Pons (tissue), 1 donor: ENCODE measurements around the gene NR1H3.

Source experiments
- DNase-seq: peaks from one replicate; pipeline ENCODE4 v3.0.0-alpha.2; 2016; ENCODE audit warnings: low spot score

Gene NR1H3

GRCh38 chr11:47269829-47270305 is 12.1 kb downstream of the NR1H3 start, which contains the start of gene MADD:
Gene MADD, plus strand, starts transcription at chr11:47270133.
- peak; percentile 71 for DNase-seq

- DNase-seq = peak; percentile 62
Measured at GRCh38 chr11:47270331-47271271, 12.8 kb downstream of the NR1H3 start.

DNA sequence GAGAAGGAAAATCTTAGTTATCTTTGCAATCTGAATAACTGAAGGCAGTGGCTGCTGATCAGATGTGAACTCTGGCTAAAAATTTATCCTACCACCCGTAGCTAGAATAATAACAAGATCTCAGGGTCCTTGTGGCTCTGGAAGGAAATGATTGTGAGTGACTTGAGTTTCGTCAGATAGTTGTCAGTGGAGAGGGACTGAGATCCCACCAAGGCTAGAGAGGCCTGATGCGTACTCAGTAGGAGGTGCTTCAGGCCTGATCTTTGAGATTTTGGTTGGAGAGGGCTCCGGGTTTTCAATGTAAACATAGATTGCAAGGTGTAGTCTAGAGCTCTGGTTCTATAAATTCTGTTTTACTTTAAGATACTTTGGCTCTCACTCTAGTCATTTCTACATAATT is 13.5 kb downstream of the NR1H3 start:
- DNase-seq = peak; percentile 17

DNA sequence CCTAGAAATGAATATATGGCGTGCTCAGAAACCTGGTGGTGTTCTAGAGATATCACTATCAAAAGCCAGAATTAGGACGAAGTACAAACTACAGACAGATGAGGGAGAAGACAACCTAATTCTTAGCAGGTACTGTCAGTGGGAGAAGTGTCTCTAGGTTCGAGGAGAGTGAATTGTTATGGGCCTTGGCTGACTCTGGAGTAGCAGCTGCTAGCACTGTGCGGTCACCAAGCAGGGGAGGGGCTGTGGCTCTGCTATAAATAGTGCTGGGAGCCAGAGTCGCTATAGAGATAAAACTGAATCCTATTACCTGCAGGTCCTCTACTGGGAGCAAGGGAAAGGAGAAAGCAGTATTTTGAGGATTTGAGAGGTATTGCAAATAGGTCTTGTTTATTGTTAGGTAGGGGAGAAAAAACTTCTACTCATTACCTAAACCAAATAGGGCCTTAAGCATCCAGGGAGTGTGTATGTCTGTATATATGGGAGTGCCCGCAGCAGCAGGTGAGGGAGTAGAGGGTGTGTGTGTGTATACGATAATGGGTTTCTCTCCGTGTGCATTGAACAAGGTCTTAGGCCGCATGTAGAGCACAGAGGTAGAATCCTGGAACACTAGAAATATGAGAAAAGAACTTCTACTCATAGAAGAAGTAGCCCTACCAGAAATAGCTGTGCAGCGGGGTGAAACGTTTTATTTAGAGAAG is 14.3 kb downstream of the NR1H3 start:
- DNase-seq = peak; percentile 54

DNA sequence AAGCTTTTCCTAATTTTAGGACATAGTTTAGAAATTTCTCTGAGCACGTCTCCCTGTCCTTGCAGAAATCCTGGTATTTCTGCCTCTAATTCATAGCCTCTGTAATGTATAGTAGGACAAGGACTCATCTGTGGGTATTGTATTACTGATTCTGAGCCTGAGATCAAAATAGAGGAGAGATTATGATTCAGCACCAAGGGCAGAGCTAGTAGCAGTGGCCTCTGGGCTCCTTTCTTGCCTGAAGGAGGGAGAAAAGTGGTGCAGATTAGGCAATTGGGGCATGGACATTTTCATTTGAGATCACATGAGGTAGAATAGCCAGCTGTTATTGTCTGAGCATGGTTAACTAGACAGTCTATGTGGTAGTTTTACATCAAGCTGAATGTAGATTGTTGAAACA is 14.9 kb downstream of the NR1H3 start:
- DNase-seq = no peak

DNA sequence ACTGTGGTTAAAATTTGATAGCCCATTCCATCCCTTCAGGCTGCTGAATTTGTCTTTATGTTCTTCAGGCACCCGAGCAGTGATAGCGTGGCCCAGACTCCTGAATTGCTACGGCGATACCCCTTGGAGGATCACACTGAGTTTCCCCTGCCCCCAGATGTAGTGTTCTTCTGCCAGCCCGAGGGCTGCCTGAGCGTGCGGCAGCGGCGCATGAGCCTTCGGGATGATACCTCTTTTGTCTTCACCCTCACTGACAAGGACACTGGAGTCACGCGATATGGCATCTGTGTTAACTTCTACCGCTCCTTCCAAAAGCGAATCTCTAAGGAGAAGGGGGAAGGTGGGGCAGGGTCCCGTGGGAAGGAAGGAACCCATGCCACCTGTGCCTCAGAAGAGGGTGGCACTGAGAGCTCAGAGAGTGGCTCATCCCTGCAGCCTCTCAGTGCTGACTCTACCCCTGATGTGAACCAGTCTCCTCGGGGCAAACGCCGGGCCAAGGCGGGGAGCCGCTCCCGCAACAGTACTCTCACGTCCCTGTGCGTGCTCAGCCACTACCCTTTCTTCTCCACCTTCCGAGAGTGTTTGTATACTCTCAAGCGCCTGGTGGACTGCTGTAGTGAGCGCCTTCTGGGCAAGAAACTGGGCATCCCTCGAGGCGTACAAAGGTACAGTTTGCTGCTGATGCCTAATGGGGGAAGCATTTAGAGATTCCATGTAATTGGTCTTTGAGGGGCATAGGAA is 16.9 kb downstream of the NR1H3 start:
- no peak for DNase-seq

DNA sequence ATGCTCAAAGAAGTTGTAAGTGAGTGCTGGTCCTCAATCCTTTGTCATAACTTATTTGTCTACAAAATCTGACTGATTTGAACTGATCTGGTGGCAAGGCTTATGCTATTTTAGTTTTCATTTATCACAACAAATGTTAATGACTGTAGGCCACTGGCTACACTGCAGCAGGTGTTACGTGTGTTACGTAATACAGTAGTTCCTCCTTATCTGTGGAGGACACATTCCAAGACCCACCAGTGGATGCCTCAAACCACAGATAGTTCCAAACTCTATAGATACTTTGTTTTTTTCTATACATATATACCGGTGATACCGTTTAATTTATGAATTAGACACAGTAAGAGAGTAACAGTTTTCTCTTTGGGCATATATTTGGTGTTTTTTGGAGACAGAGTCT is 19.1 kb downstream of the NR1H3 start:
- no peak for DNase-seq

- no peak for DNase-seq
Measured at GRCh38 chr11:47278058-47278457, 20.3 kb downstream of the NR1H3 start.

DNA sequence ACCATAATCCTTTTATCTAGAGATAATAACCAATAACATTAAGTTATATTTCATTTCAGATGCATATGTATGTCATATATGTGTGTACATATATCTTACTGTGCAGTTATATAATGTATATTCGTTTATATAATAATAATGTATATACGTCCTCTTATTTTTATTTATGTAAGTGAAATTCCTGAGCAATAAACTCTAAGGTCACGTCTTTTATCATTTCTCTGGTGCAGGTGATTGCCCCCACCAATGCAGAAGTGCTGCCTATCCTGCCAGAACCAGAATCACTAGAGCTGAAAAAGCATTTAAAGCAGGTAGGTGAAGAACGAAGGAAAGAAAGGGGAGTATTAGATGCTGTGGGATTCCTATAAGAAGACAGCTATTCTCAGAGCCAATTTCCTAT is 21.0 kb downstream of the NR1H3 start:
- no peak for DNase-seq

DNA sequence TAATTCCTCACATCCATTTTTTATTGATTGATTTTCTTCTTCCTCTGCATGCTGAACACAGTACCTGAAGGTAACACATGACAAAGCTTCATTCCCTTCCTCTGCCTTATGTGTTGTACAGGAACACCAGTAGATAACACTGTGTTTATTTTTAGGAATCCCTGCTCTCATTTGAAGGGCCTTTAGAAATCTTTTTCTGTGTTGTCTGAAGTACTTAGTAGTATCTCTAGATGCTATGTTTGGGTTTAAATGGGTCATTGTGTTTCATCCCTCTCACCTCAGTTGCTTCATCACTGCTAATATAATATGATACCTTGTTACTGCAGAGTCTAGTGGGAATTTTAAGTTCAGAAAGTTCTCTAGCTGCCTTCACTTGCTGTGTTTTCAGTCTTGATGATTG is 22.3 kb downstream of the NR1H3 start:
- no peak for DNase-seq

DNA sequence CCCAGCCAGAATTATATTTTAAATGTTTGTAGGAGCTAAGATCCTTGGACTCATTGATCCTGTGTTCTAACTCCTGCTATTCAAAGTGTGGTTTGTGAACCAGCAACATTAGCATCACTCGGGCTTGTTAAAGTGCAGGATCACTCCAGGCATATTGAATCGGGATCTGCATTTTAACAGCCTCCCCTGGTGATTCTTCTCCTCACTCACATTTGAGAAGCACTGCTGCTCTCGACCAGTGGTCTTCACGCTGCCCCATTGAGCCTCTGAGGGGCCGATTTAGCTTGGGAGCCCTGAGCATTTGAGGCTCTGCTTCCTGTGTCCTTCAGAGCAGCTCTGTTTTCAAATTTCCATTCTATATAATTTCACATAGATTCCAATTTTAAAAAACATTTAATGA is 23.1 kb downstream of the NR1H3 start:
- no peak for DNase-seq

DNA sequence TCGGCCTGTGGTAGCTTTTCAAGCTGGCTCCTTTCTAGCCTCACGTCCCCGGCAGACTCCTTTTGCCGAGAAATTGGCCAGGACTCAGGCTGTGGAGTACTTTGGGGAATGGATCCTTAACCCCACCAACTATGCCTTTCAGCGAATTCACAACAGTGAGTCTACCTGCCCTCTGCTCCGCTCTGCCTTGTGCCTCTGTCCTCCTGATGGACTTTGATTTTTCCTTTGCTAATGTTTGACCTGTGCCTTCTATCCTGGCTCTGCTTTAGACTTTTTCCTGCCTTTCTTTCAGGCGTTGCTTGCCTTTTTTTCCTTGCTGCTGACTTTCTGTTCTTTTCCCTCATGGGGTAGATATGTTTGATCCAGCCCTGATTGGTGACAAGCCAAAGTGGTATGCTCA is 24.7 kb downstream of the NR1H3 start:
- DNase-seq = no peak

DNA sequence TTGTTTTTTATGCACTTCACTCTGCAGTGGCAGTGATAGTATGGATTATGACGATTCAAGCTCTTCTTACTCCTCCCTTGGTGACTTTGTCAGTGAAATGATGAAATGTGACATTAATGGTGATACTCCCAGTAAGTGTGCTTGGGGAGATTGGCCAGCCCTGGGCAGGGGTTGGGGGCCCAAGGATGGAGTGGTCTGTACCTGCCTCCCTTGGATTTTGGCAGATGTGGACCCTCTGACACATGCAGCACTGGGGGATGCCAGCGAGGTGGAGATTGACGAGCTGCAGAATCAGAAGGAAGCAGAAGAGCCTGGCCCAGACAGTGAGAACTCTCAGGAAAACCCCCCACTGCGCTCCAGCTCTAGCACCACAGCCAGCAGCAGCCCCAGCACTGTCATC is 26.4 kb downstream of the NR1H3 start:
- no peak for DNase-seq

GRCh38 chr11:47285969-47286770 is 28.4 kb downstream of the NR1H3 start:
- no peak for DNase-seq

GRCh38 chr11:47288066-47288465 is 30.3 kb downstream of the NR1H3 start:
- no peak for DNase-seq

- DNase-seq = no peak
Measured at GRCh38 chr11:47289856-47290255, 32.1 kb downstream of the NR1H3 start.

GRCh38 chr11:47295385-47295784 is 37.6 kb downstream of the NR1H3 start:
- no peak for DNase-seq

DNA sequence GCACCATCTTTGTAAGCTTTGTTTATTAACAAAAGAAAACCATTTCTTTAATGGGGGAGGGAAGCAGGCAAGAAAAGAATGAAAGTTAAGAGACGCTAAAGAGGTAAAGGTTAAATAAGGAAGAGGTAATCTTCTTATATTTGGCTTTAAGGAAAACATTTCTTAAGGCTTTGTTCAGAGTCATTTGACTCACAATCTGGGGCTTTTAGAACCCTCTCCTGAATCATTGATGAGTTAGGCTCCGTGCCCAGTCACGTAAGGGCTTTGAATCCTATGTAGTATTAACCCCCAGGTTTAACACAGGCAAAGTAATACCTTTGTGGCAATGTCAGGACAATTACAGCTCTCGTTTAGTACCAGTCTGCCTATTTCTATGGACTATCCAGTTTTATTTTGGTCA is 38.2 kb downstream of the NR1H3 start:
- DNase-seq = no peak

DNA sequence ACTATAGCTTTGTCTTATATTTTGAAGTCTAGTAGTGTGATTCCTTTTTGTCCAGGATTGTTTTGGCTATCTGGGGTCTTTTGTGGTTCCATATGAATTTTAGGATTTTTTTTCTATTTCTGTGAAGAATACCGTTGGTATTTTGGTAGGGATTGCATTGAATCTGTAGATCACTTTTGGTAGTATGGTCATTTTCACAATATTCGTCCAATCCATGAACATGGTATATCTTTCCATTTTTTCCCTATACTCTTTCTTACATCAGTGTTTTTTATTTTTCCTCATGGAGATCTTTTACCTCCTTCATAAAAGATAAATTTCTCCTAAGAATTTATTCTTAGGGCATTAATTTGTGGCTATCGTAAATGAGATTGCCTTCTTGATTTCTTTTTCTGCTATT is 41.3 kb downstream of the NR1H3 start:
- no peak for DNase-seq

DNA sequence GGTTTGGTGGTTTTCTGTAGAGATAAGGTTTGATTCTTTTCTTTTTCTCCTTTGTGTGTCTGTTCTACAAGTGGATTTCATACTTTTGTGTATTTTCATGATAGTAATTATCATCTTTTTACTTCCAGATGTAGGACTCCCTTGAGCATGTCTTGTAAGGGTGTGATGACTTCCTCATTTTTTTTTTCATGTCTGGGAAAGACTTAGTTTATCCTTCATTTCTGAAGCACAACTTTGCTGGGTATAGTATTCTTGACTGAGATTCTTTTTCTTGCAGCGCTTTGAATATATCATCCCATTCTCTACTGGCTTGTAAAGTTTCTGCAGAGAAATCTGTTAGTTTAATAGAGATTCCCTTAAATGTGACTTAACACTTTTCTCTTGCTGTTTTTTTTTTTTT is 45.1 kb downstream of the NR1H3 start:
- DNase-seq = no peak

GRCh38 chr11:47305734-47306483 is 48.1 kb downstream of the NR1H3 start:
- peak; percentile 73 for DNase-seq
